ENCODE results near the gene NRP1.
"Not testable (repeated sequence)": the region's sequence is repeated elsewhere in the genome, so short reads cannot be mapped to it uniquely, and the experiment has no call there.

NRP1 gene

DNA sequence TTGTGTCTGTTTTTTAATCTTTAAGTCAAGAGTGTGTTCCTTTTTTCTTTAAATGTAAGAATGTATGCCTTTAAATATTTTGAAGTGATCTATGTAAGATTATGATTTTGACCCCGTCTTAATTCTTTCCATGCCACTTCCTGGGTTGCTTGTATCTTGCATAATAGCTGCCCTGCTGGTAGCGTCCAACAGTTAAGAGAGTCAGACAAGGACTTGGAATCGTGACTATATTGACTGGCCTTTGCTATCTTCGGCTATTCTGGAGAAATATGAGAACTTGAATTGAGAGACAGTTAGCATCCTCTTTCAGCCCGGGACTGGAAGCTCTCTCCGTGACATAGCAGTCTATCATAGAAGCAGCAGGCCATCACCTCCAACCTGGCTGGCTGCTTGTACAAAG lies 13.0 kb downstream of the NRP1 start:
- no peak for DNase-seq (ENCODE audit: low read depth, low spot score)

DNA sequence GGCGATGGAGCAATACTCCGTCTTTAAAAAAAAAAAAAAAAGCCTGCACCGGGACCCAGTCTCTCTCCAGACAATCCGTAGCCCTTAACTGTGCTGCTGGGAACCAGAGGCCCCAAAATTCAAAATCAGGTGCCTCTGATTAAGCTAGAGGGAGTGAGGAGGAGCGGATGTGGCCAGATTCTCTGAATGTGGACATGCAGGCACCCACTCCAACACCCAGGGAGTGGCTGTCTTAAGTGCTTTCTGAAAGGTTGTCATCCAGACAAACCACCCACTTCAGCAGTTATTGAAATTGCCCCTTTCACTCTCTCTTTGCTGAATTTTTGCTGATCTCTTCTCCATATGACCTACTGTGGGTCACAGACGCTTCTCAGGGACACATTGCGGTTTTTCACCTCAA lies 14.2 kb downstream of the NRP1 start:
- DNase-seq (ENCODE audit: low read depth, low spot score): no peak

DNA sequence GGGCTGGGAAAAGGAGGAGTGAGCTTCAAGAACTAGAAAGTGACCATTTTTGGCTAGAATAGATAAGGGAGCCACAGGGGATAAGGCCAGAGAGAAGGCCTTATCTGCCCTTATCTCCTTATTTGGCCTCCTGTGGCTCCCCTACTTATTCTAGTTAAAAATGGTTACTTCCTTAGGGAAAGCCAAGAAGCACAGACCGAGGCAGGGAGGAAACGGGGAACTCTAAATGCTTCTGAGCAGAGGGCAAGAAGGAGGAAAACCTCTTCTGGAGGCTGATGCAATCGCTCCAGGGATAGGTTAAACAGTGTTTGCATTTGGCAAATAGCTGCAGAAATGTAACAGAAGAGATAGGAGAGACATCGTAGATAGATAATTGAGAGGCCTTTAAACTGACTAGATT lies 18.6 kb downstream of the NRP1 start:
- DNase-seq (ENCODE audit: low read depth, low spot score): no peak

DNA sequence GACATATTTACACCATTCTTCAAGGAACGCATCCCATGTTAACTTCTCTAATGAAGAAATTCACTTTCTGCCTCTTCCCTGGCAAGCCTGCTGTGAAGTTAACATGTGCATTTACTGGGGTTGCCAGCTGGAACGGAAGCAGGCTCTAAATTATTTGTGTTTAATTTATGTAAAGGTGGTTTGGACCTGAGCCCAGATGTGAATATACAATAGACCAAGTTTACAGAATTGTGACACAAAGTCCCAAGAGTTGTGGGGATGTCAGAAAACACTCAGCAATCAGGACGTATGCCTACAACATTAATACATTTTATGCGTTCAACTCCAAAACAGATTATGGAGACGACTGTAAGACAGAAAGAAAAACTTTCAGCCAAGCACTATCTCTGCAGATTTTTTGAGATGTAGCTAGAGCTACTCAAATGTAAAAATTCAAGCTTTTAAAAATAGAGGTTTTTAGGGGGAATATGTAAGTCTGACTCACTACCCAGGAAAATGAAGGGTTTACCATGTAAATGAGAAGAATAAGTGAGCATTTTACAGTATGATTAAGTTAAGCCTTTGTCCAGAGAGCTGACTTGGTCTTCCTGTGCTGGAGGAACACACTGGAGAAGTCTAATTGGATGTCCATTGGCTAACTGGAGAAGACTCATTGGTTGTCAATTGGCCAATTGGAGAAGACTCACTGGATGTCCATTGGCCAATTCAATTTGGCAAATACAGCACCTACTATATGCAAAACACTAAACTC lies 19.5 kb downstream of the NRP1 start:
- no peak for DNase-seq (ENCODE audit: low read depth, low spot score)

DNA sequence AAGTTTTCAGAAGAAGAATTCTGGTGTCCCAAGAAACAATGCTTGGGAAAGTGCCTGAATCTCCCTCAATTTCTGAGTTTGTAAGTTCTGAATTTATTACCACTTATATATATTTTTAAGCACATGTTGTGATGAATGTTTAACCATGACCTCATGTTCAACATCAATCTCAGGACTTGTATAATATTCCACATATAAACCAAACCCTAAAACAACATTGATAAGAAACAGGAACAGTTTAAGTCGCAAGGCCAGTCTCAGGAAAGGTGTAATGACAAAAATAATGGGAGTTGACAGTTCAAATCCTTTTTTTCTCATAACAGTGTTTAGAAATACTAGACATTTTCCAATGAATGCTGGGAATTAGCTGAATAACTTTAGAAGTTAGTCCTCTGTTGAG lies 22.8 kb downstream of the NRP1 start:
- no peak for DNase-seq (ENCODE audit: low read depth, low spot score)

DNA sequence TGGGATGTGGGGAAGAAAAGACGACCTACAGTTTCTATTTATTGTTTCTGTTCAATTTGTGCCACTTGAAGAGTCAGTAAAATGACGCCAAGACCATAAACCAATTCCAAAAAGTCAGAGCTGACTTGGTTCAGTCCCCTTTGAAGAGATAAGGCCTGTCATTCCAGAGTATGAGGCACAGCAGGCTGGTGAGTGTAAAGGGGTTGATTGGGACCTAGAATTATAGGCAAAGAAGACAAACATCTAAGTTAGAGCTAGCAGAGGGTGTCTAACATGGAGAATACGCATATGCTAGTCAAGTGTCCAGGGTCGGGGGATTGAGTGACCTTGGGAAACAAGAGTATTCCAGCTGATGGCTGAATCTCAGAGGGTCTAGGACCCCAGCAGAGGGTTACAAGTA lies 23.6 kb downstream of the NRP1 start:
- no peak for DNase-seq (ENCODE audit: low read depth, low spot score)

DNA sequence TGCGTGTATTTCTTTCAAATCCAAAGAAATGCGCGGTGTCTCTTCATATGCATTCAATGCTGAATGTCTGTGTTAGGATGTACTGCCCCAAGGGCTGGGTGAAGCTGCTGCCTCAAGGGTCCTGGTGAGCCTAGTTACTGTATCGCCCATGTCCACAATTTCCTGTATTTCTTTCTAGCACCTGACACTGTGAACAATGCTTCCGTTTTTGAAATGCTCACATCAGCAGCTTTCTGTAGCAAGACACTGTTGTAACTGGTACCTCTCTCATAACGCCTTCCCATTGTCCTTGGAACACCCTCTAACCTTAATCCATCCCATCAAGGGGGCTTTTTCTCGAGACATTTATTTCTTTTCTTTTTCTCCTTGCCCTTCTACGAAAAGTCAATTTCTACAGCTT lies 25.1 kb downstream of the NRP1 start:
- no peak for DNase-seq (ENCODE audit: low read depth, low spot score)

DNA sequence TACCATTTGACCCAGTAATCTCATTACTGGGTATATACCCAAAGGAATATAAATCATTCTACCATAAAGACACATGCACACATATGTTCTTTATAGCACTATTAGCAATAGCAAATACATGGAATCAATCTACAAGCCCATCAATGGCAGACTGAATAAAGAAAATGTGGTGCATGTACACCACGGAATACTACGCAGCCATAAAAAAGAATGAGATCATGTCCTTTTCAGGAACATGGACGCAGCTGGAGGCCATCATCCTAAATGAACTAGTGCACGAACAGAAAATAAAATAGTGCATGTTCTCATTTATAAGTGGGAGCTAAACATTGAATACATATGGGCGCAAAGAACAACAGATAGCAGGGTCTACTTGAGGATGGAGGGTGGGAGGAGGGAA lies 26.6 kb downstream of the NRP1 start:
- no peak for DNase-seq (ENCODE audit: low read depth, low spot score)

DNA sequence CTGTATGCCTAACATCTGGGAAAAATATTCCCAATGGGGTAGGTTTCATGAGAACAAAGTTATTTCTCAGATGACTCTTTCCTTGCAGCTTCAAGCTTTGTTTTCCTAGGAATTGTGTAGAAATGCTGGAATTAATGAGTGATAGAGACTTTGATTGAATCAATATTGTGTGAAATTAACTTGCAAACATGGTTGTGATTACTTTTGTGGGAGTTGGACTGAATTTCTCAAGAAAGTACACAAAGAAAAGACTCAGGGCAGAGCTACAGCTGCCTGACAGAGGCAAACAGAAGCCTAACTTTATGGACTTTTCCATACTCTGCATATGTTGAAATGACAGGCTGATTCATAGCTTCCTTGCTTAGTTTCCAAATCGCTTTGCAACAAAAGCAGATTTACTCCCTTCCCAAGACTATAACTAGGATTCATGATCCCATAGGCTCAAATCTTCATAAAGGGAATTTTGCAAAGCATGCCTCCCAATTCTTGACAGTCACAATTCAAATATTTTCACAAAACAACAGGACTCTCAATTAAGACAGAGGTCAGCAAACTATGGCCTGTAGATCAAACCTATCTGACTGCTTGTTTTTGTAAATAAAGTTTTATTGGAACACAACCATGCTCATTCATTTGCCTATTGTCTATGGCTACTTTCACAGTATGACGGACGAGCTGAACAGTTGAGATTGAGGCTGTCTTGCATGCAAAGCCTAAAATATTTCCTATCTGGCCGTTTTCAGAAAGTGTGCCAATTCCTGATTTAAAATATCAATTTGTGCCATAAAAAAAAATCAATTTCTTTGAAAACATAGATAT lies 27.6 kb downstream of the NRP1 start:
- DNase-seq (ENCODE audit: low read depth, low spot score): no peak

DNA sequence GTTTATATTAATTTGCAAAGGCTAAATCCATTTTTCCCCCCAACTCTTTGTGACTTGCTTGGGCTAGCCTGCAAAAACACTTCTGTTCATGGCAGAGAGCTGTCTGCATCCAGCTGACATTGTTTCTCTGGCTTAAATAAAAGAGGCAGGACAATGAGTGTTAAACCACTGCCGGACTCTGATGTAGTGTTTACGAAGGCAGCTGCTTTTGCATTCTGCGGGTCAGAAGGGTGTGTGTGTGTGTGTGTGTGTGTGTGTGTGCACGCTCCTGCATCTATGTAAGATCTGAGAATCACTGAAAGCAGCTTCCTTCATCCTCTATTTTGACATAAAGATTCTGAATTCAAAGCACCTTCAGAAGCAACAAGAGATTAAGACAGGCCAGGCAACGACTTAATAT lies 28.3 kb downstream of the NRP1 start:
- no peak for DNase-seq (ENCODE audit: low read depth, low spot score)

DNA sequence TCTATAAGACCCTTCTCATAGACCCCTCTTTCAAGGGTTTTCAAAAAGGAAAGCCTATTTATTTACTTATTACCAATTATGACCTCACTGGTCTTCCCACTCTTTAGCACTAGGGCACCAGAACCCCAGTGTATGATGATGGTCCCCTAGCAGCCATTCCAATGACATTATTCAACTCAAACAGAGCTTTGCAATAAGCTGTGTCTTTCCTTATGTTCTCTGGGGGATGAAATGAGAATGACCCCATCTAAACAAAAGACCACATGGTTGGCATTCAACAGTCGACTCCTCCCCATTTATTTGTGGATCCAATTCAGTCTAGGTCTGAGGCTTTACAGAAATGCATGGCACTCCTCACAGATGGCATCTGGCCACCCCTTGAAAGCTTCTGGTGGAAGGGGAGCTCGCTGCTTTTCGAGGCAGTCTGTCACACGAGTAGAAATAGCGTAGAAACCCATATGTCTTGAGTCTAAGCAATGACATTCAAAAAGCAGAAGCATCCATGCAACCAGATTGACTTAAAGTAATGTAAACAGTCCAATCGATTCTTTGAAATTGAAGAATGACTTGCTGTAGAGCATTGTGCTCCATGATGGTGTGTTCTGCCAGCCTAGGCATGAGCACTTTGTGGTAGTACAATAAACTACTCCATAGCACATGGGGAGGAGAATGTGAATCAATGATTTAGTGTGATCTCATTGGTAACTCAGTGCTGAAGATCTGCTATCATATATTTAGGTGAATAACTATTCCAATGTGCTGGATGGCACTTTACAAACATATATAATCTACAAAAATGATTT lies 29.8 kb downstream of the NRP1 start:
- DNase-seq (ENCODE audit: low read depth, low spot score): no peak

DNA sequence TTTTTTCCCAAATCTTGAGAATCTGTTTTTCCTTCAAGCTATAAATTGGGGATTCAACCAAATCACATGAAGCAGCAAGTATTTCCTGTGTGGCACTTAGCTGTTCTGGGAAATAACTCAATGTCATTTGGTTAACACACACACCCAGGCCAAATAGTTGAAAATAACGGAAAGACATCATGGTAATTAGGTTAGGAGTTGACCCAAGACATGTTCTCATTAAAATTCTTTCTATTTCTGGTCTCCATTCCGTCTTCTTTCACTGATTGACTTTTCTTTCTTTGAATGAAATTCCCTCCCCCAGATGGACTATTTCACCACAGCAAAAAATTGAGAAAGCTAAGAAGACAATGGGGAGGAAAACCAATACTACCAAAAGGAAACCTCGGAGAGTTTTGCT lies 30.5 kb downstream of the NRP1 start:
- no peak for DNase-seq (ENCODE audit: low read depth, low spot score)

DNA sequence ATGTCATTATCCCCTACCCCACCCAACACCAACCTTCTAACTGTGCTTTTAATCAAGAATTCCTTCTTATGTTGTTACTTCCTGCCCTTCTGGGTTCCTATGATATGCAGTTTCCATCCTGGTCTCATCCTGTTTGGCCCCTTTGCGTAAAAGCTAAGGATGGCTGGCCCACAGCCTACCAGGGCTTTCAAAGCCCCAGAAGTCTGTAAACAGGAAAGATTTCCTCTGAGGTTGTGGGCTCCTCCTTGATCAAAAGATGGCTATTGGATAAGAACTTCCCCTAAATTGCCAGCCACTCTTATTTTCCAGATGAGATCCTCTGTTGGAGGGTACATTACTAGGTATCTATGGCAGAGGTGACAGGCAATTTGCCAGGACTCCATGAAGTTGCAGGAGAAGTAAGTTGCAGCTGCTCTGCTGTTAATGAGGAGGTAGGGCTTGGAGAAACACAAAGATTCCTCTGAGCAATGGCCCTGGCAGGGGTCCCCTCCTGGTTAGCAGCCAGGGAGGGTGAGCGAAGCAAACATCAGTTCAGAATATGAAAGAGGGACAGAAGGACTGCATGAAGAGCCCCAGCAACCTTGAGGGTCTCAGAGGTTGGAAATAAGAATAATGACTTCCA lies 32.1 kb downstream of the NRP1 start:
- DNase-seq (ENCODE audit: low read depth, low spot score): no peak

DNA sequence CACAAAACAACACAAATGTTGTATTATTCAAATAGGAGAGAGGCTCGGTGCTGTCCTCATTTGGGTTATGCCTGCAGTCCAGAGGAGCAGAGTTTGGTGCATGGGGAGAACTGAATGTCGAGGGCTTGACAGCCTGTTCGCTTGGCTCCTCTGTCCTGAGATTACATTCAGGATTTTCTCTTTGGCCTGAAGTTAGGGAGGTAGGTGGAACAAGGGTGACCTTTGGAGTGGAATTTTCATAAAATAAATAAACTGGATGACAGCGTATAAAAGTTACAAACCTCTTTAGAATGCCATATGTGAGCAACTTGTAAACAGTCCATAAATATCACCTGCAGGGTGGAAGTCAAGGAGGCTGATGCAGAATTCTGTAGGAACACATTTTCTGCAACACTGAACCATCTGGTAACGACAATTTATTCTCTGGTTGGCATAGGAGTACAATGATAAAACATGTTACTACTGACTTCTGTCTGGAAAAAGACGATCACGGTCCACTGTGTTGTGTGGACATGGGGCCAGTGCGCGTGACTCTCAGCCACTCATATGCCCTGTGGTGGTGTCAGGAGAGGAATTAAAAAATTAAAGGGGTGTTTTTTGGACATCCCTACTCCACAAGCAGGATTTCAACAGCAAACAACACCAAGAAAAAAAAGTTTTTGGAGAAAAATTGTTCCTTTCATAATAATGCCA lies 33.2 kb downstream of the NRP1 start:
- DNase-seq (ENCODE audit: low read depth, low spot score): no peak

DNA sequence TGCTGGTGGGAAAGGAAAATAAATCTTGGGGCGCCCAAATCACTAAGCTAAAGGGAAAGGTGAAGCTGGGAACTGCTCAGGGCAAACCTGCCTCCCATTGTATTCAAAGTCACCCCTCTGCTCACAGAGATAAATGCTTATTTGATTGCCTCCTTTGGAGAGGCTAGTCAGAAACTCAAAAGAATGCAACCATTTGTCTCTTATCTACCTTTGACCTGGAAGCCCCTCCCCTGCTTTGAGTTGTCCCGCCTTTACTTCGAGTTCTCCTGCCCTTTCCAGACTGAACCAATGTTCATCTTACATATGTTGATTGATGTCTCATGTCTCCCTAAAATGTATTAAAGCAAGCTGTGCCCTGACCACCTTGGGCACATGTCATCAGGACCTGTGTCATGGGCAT lies 33.9 kb downstream of the NRP1 start:
- not testable (repeated sequence) for DNase-seq (ENCODE audit: low read depth, low spot score)

DNA sequence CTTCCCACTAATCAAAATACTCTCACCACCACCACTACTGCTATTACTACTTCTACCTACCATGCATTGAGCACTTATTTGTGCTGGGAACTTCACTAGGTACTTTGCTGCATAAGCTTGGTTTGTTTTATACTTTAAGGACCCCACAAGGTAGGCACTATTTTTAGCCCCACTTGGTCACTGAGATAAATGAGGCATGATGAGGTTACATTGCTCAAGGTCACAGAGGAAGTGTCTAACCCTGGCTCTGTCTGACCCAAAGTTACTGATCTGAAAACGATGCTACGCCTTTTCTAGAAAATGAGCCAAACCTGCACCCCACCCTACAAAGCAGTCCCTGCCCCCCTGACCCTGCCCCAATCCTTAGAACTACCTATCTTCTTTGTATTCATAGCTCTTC lies 35.6 kb downstream of the NRP1 start:
- no peak for DNase-seq (ENCODE audit: low read depth, low spot score)

DNA sequence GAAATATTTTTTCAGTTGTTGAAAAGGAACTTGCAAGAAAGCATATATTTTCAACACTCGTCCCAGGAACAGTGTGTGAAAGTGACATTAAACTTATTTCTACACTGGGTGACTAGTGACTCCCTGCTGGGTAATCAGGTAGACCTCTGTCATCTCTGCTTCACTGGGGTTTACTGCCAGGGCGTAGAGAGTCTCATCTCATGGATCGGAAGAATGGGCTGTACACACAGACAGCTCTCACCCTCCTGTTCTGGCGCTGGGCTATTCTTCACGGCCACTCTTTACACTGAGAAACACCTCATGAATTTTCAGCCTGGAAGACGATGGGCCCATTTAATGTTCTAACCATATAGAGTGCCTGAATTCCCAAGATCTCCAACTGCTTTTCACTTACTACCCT lies 36.4 kb downstream of the NRP1 start:
- no peak for DNase-seq (ENCODE audit: low read depth, low spot score)

DNA sequence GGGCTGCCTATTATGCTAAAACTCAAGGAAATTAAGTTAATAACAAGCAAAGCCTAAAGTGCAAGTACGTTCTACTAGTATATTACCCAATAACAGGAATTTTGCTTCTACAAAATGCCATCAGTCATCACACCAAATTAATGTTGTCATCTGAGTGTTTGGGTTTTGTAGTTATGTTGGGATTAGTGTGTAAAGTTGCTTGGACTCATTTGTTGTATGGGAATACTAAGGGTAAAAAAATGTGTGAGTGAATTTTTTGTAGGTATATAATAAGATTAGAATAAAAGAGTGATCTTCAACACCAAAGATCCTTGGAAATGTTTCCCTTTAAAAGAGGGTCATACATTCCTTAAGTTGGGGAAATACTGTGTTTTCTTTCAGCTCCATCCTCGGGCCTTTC lies 38.6 kb downstream of the NRP1 start:
- DNase-seq (ENCODE audit: low read depth, low spot score): no peak

DNA sequence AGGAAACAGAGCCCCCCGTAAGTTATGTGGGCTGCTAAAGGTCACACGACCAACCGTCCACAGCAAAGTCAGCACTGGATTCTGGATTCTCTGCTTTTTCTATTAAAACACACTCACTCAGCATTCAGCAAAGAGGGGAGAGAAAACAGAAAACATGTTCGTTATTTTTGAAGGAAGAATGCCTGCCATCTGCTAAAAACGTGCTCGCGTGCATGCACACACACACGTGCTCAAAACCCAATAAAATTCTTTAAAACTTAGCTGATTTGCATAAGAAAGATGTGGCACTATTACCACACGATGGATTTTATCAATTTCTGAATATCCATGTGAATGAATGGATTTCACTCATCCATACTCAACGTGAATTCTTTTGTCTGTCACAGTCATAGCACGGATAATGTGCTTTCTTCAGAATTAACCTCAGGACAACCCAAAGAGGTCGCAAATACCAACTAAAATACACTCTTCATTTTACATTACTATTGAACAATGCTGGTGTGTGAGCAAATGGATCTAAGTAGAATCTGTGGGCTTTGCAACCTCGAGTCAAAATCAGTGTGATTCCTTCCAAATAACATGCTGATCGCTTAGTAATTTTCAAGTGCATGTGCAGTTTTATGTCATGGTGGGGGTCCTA lies 40.8 kb downstream of the NRP1 start:
- DNase-seq (ENCODE audit: low read depth, low spot score): no peak

DNA sequence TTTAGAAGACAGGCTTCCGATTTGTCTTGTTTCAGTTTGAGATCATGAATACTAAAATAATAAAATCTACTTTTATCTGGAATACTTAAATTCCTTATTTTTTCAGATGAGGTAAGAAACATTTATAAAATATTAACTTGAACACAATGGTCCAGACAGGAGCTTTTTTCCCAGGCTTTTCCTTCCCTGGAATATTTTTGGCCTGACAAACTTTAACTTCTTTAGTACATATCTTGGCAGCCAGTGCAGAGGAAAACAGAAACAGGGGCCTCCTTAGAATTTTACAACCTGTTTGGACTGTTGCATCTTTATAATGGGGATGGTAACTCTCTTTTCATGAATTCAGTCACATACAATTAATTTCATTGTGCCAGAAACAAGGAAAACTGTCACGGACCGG lies 41.4 kb downstream of the NRP1 start:
- DNase-seq (ENCODE audit: low read depth, low spot score): no peak

DNA sequence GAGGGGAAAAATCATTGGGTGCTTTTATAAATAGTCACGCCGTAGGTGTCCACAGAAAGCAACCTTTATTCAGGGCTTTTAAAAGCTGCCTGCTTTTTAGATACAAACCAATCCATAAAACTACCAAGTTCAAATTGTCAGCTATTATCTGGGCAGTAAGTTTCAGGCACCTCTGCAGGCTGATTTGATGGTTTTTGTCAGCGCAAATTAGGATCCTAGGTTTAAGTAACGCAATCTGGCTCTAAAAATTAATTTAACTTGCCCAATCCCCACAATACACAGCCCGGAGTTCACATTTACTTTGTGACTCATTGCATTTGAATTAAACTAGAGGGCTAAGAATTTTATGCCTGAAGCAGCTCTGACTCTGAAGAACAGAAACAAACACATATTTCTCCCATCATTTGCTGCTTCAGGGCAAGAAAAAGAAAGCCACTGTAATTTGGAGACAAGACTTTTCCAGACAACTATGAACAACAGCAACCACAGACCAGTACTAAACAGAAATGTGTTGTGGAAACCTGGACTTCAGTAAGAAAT lies 43.3 kb downstream of the NRP1 start:
- DNase-seq (ENCODE audit: low read depth, low spot score): no peak
